Fibroblast of skin of right quadriceps (primary cell): Measurements from ENCODE around the gene ZBTB7A.

Experiments
- DNase-seq: peaks from one replicate; pipeline ENCODE4 v3.0.0-alpha.2; 2013

The ZBTB7A gene

DNA sequence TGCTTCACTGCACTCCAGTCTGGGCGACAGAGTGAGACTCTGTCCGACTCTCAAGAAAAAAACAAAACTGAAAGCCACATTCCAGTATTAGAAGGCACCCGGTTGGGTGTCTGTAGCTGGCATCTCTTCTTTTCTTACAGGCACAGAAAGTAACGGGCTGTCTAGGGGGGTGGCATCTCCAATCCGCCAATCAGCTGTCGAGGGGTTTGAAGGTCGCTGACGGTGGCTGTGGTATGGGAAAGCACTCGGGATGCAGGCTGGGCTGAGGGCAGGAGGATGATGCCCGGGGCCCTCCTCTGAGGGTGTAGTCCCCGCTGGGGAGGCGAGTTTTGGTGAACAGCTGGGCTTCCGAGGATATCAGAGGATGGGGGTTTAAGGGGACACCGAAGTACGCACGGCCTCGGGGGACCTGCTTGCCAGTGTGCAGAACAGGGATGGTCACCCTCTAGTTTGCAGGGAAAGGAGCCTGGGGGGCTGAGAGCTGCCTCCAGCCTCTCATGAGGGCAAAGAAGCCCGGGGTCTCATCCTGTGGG is 27.0 kb upstream of the ZBTB7A start:
- DNase-seq, result no peak

DNA sequence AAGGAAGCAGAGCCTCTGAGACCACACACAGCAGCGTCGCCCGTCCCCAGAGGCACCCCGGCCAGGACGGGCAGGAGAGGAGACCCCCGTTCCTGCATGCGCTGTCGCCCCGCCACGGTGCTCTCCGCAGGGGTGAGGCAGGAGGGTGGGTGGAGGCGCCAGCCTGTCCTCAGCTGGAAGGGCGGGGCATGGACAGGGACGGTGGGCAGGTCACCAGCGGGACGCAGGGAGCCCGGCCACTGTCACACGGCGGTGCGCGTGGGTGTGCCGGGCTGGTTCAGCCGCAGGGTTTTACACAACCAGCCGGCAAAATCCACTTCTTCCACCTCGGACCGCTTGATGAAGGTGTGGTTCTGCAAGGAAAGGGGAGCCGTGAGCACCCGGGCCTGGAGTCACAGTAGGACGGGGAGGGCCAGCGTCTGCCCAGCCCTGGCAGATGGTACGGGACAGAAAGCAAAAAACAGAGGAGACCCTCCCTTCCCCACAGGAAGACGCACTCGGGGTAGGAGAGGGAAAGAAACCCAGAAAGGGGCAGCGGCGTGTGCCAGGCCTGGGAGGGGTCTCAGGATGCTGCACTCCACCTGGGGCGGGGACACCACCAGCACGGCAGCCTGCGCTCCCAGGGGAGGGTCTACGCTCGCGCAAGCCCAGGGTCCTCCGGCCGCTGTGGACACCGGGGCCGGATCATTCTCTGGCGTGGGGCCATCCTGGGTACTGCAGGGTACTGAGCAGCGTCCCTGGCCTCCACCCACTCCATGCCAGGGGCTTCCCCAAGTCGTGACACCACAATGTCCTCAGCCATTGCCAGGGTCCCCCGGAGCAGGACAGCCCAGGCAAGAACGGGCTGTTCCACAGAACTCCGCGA is 23.9 kb upstream of the ZBTB7A start:
- DNase-seq, result no peak

DNA sequence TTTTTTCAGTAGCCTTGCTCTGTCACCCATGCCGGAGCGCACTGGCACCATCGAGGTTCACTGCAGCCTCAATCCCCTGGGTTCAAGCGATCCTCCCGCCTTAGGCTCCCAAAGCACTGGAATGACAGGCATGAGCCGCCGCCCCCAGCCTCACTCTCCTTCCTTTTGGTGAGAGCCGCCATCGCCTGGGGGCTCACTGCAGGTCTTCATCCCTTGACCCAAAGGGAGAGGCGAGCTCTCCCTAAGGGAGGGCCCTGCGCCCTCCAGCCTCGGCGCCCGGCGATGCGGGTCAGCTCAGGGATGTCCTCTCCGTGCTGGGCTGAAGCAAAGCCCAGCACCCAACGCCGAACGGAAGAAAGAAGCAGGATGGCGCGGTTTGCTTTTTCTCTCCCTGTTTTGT is 23.2 kb upstream of the ZBTB7A start:
- DNase-seq, result no peak

DNA sequence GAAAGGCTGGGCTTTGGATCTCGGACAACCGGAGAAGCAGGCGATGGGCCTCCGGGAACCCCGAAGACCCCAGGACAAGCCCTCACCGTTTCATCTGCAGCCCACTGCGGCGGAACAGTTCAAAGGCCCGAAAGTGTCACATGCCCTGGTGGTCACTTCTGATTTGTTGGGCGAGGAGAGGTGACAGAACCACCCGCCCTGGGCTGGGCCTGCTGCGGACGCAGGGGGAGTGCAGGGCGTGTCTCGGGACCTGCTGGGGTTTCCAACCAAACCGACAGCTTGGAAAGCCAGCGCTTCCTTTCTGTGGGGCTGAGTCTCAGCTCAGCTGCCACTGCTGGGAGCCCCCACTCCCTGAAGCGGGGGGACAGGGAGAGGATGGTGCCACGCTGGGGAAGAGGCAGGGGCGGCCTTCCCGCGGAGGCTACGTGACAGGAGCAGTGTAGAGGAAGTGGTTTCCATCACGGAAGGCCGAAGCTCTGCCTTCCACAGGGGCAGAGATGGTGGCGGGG is 22.8 kb upstream of the ZBTB7A start:
- no peak for DNase-seq

DNA sequence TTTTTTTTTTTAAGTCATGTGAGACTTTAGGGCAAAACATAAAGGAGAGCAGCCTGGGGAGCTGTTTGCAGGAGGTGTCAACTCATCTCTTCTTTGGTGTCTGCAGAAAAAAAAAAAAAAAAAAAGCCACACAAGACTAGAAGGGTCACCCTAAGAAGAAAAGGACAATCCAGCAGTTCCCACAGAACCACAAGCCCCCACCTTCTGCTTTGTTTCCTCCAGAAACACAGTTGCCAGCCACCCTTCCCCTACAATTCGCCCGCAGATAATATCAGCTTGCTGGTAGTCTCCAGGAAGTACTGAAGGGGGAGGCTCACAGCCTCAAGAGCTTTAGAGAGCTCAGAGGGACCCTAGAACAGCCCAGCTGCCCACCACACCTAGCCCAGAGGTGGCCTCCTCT is 22.3 kb upstream of the ZBTB7A start:
- no peak for DNase-seq

DNA sequence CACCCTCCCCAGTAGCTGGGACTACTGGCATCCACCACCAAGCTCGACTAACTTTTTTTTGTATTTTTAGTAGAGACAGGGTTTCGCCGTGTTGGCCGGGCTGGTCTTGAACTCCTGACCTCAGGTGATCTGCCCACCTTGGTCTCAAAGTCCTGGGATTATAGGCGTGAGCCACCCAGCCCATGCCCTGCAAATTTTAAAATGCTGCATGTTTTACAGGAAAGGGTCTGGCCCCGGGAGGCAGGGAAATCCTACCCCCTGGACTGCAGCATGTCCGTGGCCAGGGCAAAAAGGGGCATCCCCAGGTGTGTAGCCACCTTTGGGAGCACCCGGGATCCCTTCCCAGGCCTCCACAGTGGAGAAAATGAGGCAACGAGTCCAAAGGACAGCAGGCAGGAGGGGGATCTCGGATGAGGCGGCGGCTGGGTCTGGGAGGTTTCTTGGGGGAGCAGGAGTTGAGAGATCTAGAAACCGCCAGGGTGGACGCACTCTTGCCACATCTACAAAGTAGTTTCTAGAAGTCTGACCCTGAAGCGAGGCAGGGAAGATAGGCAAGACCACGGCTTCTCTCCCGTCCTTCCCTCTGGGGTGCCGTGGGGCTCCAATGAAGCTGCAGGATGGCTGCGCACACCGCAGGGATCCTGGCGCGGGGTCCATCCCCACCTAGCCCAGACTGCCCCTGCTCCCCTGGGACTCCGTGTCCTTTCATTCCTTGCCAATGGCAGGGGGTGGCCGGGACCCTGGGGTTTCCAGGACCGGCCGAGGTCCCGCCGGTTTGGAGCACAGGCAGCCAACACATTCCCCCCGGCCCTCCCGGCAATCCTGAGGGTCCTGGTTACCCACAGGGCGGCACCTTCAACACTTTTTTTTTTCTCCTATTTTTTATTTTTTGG is 21.3 kb upstream of the ZBTB7A start:
- DNase-seq, result no peak

DNA sequence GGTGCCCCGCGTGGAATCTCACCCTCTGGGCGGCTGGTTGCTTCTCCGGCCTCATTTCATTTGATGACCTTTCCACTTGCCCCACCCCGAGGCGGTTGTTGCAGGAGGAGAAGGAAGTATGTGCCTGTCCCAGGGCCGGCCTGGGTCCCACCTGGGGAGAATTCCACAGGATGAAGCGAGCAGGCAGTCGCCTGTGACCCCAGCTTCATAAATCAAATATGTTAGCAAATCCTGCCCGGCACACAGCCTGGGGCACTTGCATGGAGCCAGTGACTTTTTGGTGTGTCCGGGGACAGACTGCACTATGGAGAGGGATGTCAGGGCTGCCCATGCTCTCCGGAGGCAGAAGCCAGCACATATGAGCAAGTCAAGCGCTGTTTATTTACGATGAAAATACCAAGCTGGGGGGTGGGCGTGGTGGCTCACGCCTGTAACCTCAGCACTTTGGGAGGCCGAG is 19.7 kb upstream of the ZBTB7A start:
- DNase-seq, result no peak

DNA sequence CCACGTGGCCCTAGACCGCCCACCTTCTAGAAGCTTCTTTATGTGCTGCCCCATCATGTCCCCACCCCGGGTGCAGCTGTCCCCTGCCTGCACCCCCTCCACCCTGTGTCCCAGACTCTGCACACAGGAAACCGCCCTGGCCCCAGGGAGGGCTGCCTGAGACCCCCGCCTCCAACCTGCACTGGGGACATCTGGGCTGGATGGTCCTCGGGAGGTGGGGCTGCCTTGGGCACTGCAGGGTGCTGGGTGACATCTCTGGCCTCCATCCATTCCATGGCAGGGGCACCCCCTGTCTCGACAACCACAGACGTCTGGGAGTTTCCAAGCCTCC is 17.8 kb upstream of the ZBTB7A start:
- DNase-seq, result no peak

DNA sequence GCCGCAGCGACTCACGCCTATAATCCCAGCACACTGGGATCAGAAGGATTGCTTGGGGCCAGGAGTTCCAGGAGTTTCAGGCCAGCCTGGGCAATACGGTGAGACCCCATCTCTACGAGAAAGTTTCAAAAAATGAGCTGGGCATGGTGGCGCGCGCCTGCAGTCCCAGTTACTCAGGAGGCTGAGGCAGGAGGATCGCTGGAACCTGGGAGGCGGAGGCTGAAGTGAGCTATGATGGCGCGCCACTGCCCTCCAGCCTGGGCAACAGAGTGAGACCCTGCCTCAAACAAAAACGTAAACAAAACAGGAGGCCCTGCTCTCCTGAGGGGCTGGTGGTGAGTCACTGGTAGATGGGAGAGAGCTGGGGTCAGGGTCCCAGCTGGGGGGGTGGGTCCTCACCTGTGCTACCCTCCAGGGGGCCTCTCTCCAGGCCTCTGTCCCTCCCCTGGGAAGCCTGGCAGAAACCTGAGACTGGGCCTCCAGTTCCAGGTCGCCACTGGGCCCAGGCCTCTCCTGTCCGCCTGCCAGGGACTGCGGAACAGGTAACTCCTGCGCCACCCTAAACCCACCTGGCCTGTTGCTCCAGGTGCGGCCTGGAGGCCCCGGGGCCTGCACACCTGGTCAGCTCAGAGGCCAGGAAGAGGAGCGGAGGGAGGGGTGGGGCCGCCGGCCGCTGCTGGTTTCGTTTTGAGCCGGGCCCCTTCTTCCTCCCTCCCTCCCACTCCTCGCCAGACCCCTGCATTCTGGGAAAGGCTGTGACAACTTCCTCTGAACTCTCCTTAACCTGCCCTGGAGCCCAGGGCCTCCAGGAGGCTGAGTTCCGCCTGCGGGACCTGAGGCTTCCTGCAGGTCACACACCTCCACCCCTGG is 17.2 kb upstream of the ZBTB7A start:
- no peak for DNase-seq

DNA sequence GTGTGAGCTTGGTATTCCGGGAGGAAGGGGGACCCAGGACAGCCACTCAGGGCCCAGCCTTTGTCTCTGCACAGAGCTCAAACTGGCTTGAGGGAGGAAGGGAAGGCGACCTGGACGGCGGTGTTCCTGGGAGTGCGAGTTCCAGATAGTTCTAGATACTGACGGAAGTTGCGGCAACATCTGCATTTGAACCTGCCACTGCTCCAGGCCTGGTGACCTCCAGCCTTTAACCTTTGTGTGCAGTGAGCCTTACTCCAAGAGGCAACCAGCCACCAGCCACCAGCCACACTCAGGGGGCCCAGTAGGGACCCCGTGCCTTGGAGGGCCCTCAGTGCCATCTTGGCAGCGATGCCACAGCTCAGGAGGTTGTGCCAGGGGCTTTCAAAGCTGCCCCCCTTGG is 15.5 kb upstream of the ZBTB7A start:
- no peak for DNase-seq

DNA sequence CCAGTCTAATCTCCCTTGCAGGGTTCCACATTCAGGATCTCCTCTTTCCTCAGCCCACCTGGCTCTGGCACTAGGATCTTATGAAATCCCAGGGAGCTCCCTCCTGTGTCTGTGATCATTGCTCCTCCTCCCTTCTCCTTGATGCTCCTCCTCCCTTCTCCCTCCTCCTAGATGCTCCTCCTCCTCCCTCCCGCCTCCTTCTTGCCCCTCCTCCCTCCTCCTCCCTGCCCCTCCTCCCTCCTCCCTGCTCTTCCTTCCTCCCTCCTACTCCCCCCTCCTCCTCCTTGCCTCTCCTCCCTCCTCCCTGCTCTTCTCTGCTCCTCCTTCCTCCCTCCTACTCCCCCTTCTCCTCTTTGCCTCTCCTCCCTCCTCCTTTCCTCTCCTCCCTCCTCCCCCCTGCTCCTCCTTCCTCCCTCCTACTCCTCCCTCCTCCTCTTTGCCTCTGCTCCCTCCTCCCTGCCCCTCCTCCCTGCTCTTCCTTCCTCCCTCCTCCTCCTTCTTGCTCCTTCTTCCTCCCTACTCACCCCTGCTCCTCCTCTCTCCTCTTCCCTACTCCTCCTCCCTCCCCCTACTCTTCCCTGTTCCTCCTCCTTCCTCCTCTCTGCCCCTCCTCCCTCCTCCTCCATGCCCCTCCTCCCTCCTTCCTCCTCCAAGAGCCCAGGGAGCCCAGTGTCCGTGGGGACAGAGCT is 14.9 kb upstream of the ZBTB7A start:
- no peak for DNase-seq

DNA sequence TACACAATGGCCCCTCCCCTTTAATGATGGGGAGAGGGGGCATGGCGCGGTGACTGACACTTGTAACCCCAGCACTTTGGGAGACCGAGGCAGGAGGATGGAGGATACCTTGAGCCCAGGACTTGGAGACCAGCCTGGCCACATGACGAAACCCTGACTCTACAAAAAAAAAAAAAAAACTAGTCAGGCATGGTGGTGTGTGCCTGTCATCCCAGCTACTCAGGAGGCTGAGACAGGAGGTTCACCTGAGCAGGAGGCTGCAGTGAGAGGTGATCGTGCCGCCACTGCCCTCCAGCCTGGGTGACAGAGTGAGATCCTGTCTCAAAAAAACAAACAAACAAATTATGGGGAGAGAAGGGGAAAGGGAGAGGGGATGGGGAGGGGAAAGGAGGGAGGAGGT is 13.8 kb upstream of the ZBTB7A start:
- no peak for DNase-seq

DNA sequence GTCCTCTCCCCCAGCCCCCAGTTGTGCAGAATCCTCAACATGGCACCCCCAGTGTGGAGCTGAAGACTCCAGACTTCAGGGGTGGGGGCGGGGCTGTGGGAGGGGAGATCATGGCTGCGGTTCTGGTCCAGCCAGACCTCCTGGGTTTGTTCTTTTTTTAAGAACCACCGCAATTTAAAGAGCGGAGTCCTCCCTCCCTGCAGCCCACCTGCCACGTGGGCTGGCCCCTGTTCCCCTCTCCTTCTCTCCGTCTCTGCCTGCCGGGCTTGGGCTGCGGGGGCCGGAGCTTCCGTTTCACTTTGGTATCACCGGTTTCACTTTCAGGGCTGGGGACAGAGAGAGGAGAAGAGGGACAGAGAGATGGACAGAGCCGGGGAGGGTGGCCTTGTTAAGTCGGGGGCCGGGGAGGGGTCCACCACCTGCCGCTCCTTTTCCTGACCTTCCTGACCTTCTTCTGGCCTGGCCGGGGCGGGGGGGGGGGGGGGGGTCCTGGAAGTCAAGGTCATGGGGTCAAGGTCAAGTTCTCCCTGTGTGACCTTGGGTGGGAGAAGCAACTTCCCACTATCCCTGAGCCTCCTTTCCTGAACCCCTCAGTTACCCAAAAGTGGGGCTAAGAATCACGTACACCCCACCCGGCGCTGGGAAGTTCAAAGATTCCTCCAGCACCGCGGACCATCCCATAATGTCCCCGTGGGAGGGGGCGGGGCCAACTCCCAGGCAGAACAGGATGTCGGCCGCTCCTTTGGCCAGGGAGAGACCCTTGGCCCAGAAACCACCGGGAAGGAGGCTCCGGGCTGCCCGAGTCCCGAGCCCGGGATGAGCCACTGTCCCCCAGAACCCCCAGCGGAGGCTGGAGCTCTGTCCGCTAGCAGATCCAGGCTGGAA is 11.3 kb upstream of the ZBTB7A start:
- DNase-seq, result peak; percentile 30

DNA sequence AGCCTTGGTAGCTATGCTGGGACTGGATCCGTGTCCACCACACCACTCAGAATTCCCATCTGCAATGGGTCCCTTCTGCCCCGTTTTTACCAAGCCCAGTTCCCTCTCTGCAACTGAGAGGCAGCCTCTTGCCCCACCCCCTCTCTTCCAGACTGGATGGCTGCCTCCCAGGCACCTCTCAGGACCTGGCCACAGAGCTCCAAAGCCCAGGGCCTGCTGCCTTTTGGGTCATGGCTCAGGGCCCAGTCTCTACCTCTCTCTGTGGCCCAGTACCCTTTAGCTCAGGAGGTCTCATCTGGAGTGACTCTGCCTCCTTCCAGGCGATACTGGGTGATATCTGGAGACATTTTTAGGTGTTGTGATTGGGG is 10.3 kb upstream of the ZBTB7A start:
- DNase-seq, result no peak

DNA sequence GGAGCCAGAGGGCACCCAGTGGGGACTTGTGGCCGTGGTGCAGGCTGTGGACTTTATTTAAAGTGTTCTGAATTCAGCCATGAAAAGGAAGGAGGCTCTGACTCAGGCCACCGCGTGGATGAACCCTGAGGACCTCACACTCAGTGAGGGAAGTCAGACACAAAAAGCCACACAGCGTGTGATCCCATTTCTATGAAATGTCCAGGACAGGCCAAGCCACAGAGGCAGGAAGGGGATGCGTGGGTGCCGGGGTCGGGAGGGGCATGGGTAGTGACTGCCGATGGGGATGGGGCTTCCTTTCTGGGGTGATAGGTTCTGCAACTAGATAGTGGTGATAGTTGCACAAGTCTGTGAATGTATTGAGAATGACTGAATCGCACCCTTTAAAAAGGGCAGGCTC is 8.7 kb upstream of the ZBTB7A start:
- DNase-seq, result no peak

DNA sequence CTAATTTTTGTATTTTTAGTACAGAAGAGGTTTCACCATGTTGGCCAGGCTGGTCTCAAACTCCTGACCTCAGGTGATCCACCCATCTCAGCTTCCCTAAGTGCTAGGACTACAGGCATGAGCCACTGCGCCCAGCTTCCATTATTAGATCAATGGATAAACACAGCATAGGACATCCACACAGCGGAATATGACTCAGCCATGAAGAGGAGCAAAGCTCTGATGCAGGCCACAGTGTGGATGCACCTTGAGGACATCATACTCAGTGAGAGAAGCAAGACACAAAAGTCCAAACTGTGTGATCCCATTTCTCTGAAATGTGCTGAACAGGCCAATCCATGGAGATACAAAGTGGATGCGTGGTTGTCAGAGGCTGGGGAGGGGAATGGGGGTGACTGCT is 4.9 kb upstream of the ZBTB7A start:
- DNase-seq, result no peak

DNA sequence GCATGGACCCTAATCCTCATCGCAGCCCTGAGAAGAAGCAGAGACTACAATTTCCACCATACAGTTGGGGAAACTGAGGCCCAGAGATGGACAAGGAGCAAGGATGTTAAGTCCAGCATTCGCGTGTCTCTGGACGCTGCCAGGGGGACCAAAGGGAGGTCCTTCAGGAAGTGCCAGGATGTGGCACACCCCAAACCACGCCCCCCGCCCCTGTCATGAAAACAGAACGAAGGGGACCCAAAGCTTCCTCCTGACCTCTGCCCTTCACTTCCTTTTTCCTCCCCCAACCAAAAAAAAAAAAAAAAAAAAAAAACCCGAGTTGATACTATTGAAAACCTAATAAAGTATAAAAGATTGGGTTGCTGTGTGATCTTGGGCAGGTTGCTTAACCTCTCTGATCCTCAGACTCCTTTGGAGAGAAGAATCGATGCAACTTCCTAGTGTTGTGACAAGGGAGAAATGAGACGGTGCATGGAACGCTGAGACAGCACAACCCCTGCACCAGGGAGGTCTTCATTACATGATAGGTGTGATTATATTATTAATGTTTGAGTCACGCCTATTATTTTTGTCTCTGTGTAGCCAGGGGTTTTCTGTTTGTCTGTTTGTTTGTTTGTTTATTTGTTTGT is 2.7 kb upstream of the ZBTB7A start:
- DNase-seq, result no peak

DNA sequence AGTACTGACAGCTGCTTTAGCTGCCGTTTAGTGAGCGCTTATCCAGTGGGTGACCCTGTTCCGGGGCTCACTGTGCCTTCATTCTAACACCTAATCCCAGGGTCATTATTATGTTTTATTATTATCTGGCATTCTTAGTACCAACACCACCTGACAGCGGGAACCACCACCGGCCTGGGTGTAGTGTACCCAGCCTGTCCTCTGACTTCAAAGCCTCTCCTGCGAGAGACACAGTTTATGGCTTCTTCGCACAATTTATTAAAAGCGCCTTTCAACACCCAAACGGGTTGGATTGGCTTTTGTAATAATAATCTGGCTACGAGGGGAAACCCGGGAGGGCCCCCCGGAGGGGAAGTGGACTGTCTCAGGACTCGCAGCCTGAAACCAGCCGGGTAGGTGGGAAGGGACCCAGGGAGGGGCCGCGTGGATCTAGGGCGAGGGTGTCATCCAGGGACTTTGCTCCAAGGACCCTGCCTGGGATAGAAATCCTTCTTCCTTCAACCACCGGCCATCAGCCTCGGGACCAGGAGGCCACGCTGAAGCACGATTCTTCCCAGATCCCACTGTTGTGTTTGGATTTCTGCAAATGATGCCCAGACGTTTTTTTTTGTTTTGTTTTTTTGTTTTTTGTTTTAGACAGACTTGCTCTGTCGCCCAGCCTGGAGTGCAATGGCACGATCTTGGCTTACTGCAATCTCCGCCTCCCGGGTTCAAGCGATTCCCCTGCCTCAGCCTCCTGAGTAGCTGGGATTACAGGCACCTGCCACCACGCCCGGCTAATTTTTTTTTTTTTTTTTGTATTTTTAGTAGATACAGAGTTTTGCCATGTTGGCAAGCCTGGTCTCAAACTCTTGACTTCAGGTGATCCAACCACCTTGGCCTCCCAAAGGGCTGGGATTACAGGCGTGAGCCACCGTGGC is 1.6 kb upstream of the ZBTB7A start:
- no peak for DNase-seq

DNA sequence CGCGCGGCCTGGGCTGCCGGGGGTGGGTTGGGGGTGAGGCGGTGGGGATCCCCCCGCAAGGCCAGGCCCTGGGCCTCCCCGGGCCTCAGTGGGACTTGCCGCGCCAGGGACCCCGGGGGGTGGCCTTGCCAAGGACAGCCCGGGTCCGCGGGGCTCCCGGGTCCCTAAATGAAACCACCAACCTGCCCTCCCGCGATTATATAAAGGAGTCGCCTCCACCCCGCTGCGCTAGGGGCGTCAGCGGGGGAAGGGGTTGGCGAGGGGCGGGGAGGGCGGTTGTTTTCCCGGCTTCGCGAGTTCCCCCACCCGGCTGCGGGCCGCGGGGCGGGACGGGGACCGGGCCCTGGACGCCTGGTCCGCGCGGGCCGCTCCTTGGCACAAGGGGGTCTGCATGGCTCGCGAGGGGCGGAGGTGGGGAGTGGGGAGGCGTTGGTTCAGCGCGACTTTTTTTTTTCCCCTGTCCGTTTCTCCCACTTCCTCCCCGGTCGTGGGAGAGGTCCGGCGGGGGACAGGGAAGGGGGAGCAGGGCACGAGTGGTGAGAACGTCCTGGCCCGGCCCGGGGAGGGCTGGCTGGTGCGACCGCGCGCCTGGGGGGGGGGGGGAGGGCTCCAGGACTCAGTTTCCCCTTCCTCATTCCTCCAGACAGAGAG is 822 bp upstream of the ZBTB7A start:
- no peak for DNase-seq
